Brain microvascular endothelial cell (primary cell): ENCODE results near the gene DPF1.

ENCODE experiments used
- DNase-seq: peaks from one replicate; pipeline ENCODE4 v3.0.0-alpha.2; 2020
- H3K27ac ChIP-seq: fragments of 250-450 bp; sonication (Bioruptor Pico); 2 replicates; pipeline ENCODE4 v1.5.1; 2020; ENCODE audit warnings: mild to moderate bottlenecking, moderate library complexity
- H3K27me3 ChIP-seq: fragments of 250-450 bp; sonication (Bioruptor Pico); replicated peaks from 2 replicates; pipeline ENCODE4 v1.5.1; 2020; ENCODE audit warnings: mild to moderate bottlenecking
- H3K36me3 ChIP-seq: fragments of 250-450 bp; sonication (Bioruptor Pico); replicated peaks from 2 replicates; pipeline ENCODE4 v1.5.1; 2020; ENCODE audit warnings: mild to moderate bottlenecking
- H3K4me3 ChIP-seq: 2 replicates; pipeline ENCODE4 v1.5.1; 2011; ENCODE audit warnings: low read depth, mild to moderate bottlenecking, control low read depth, low read length, moderate library complexity
- CTCF ChIP-seq: IDR thresholded peaks from 2 replicates; pipeline ENCODE4 v1.5.1; 2011; ENCODE audit warnings: low read depth, mild to moderate bottlenecking, moderate library complexity, low read length, control low read depth, inconsistent platforms; ENCODE audit errors: missing control alignments
- in situ Hi-C: cut with HindIII; loops from 2 replicates; pipeline ENCODE4 v1.10.0; 2017; ENCODE audit warnings: low sequenced_read_pairs, low pct_ligation_motif_present

Gene DPF1

GRCh38 chr19:38211151-38211591 lies 12.9 kb downstream of the DPF1 start:
- no peaks in the 10 kb centered on the region for H3K27me3 ChIP-seq
- in situ Hi-C loops, result no loop called here
- no peak for DNase-seq
- H3K36me3 ChIP-seq, result no peaks in the 10 kb centered on the region
- H3K27ac ChIP-seq, result no peak overlapping the region
- TF ChIP-seq CTCF, result peak; percentile 14
- H3K4me3 ChIP-seq, result no peak overlapping the region

- Histone ChIP-seq H3K27me3 (no peaks in the 10 kb centered on the region), H3K4me3 (peak overlapping the region; percentile 5), H3K36me3 (peaks cover under 1% of the 10 kb centered on the region), H3K27ac (no peak overlapping the region)
- in situ Hi-C loops, result no loop called here
- TF ChIP-seq CTCF, result no peak
- no peak for DNase-seq
Observed at GRCh38 chr19:38210458-38210987, 13.5 kb downstream of the DPF1 start.

GRCh38 chr19:38209671-38210457 lies 14.2 kb downstream of the DPF1 start:
- H3K27me3 ChIP-seq, result no peaks in the 10 kb centered on the region
- H3K27ac ChIP-seq, result no peak overlapping the region
- in situ Hi-C loops, result no loop called here
- DNase-seq, result no peak
- H3K36me3 ChIP-seq, result peaks cover 2% of the 10 kb centered on the region
- H3K4me3 ChIP-seq, result peak overlapping the region; percentile 26
- no peak for TF ChIP-seq CTCF

GRCh38 chr19:38209152-38209551 lies 14.9 kb downstream of the DPF1 start:
- Histone ChIP-seq H3K36me3 (peaks cover 5% of the 10 kb centered on the region), H3K27ac (no peak overlapping the region), H3K27me3 (no peaks in the 10 kb centered on the region), H3K4me3 (no peak overlapping the region)
- DNase-seq, result no peak
- in situ Hi-C loops, result no loop called here
- no peak for TF ChIP-seq CTCF

- no peak for DNase-seq
- no peaks in the 10 kb centered on the region for H3K27me3 ChIP-seq
- in situ Hi-C loops, result no loop called here
- no peak overlapping the region for H3K27ac ChIP-seq
- peaks cover 9% of the 10 kb centered on the region for H3K36me3 ChIP-seq
- H3K4me3 ChIP-seq, result no peak overlapping the region
- TF ChIP-seq CTCF, result no peak
Observed at GRCh38 chr19:38208571-38208970, 15.5 kb downstream of the DPF1 start.
